H1 (cell line): ENCODE measurements around the gene ACVRL1. TPM values are rescaled to one million over a fixed set of nuclear protein-coding genes. Genes with fewer than 3 reads are reported as not detected.

ENCODE experiments used
- polyA plus RNA-seq, 7 experiments: library from polyadenylated mRNA; depleted of rRNA in 3 of 7; stranded (reverse) in 5 of 7; unstranded in 2 of 7; fragments of >200 nt in 5 of 7; fragments of 200-250 nt in 2 of 7; gene quantifications; 1 replicate in 5 of 7; 2 replicates in 1 of 7; 4 replicates in 1 of 7; pipeline versions ENCODE4 v1.2.1 to v1.2.3, GENCODE V29; 2011 to 2013; ENCODE audit warnings: missing spikeins in 2 of 7, mixed read lengths in 2 of 7
- total RNA-seq: library from RNA; stranded (reverse); fragmentation: NEBNext Ultra II Directional; extraction: Animal tissue kit (Norgen Biotek cat#: 25700); gene quantifications from 2 replicates; pipeline ENCODE4 v1.2.1, GENCODE V29; 2021

ACVRL1 gene
- total and polyA plus RNA-seq, 2 of the 8 experiments (the other 6 are each of a cell fraction or from before 2014, with no cell fraction given) = 0.09 to 0.35 TPM

Other genes starting within 250 kb of the ACVRL1 start
- gene FIGNL2, start 58.8 kb upstream of the ACVRL1 start, total RNA-seq = 6.5 and 7.5 TPM in 2 replicates
- 7.1 and 10.9 TPM in 2 replicates for gene FIGNL2, start 58.8 kb upstream of the ACVRL1 start, polyA plus RNA-seq (2011; rRNA removed)
- gene ANKRD33, start 19.4 kb upstream of the ACVRL1 start, total RNA-seq = 0.19 and 0.41 TPM in 2 replicates
- gene ANKRD33, start 19.4 kb upstream of the ACVRL1 start, polyA plus RNA-seq (2011; rRNA removed) = 0.53 and 1.5 TPM in 2 replicates
- 13.5 and 16.0 TPM in 2 replicates for gene ACVR1B, start 44.2 kb downstream of the ACVRL1 start, total RNA-seq
- gene ACVR1B, start 44.2 kb downstream of the ACVRL1 start, polyA plus RNA-seq (2011; rRNA removed) = 19.2 and 24.7 TPM in 2 replicates
- gene TAMALIN, start 99.4 kb downstream of the ACVRL1 start, total RNA-seq = 4.1 and 4.9 TPM in 2 replicates
- gene TAMALIN, start 99.4 kb downstream of the ACVRL1 start, polyA plus RNA-seq (2011; rRNA removed) = 2.6 and 3.2 TPM in 2 replicates
- gene NR4A1, start 143.9 kb downstream of the ACVRL1 start, total RNA-seq = 18.7 and 19.3 TPM in 2 replicates
- gene NR4A1, start 143.9 kb downstream of the ACVRL1 start, polyA plus RNA-seq (2011; rRNA removed) = 23.3 and 36.0 TPM in 2 replicates
- gene ATG101, start 162.5 kb downstream of the ACVRL1 start, total RNA-seq = 48.9 and 49.8 TPM in 2 replicates
- 55.9 and 64.9 TPM in 2 replicates for gene ATG101, start 162.5 kb downstream of the ACVRL1 start, polyA plus RNA-seq (2011; rRNA removed)
- gene SMIM41, start 172.2 kb downstream of the ACVRL1 start, total RNA-seq = 0.28 and 0.31 TPM in 2 replicates
- gene SMIM41, start 172.2 kb downstream of the ACVRL1 start, polyA plus RNA-seq (2011; rRNA removed) = 0.91 and 0.98 TPM in 2 replicates